SU-DHL-6 (cell line): Measurements from ENCODE around the gene MARK2.

ENCODE experiments used
- EZH2phosphoT487 ChIP-seq: fragments of 200-600 bp; sonication (generic), shearing (Covaris generic); conservative IDR thresholded peaks from 2 replicates; pipeline ENCODE4 v1.6.1; 2018; ENCODE audit warnings: mild to moderate bottlenecking, antibody characterized with exemption, low read length, moderate library complexity, mixed read lengths
- TF ChIP-seq, protein P1 (sequence below): fragments of 200-600 bp; sonication (generic); IDR thresholded peaks from one replicate; pipeline ENCODE4 v1.5.1; 2017; ENCODE audit warnings: antibody characterized with exemption, mild to moderate bottlenecking, low read length, moderate library complexity; ENCODE audit not compliant: insufficient read depth, poor library complexity, severe bottlenecking

GRCh38 chr11:63897459-63898146 is 58.7 kb downstream of the MARK2 start:
- TF ChIP-seq, protein P1, sequence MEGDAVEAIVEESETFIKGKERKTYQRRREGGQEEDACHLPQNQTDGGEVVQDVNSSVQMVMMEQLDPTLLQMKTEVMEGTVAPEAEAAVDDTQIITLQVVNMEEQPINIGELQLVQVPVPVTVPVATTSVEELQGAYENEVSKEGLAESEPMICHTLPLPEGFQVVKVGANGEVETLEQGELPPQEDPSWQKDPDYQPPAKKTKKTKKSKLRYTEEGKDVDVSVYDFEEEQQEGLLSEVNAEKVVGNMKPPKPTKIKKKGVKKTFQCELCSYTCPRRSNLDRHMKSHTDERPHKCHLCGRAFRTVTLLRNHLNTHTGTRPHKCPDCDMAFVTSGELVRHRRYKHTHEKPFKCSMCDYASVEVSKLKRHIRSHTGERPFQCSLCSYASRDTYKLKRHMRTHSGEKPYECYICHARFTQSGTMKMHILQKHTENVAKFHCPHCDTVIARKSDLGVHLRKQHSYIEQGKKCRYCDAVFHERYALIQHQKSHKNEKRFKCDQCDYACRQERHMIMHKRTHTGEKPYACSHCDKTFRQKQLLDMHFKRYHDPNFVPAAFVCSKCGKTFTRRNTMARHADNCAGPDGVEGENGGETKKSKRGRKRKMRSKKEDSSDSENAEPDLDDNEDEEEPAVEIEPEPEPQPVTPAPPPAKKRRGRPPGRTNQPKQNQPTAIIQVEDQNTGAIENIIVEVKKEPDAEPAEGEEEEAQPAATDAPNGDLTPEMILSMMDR = no peak
- no peak for TF ChIP-seq EZH2phosphoT487
